ENCODE measurements around the gene VWA8. TPM values are rescaled to one million over a fixed set of nuclear protein-coding genes. Genes with fewer than 3 reads are reported as not detected.

Gene VWA8
- polyA plus RNA-seq, 1 donor (not counting 4 experiments of a cell fraction or from before 2014, with no cell fraction given) = 17.8 TPM

DNA sequence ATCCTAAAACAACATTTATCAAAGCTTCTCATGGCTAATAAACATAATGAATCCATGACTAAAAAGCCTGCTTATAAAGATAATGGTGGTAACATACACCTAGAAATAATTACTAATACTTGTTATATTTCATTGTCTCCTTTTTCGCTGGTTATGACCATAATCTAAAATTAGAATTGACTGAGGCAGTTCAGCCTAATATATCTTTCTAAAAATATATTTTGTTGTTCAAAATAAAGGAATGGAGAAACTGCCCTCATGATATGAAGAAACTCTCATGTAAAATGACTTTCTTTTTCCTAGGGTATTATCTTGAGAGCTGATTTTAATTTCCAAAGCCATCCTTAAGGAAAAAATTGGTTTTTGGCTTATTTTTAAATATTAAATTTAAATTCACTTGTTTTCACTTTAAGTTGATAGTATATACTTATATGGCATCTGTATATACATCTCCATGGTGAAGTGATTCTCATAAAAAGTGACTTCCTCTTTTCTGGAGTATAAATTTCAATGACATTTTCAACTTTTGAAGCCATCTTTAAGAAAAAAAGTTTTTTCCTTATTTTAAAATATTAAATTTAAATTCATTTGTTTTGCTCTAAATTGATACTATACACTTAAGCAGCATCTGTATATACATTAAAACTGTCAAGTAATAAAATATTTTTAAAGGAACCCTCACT lies 204.6 kb downstream of the VWA8 start:
- DNase-seq (ENCODE audit: low read depth, low spot score) (no peak), FAIRE-seq (no peak)
- TF ChIP-seq EZH2 (IDR thresholded peaks at IDR 0.05; ENCODE audit: low read length) = no peak
- TF ChIP-seq, protein P1, sequence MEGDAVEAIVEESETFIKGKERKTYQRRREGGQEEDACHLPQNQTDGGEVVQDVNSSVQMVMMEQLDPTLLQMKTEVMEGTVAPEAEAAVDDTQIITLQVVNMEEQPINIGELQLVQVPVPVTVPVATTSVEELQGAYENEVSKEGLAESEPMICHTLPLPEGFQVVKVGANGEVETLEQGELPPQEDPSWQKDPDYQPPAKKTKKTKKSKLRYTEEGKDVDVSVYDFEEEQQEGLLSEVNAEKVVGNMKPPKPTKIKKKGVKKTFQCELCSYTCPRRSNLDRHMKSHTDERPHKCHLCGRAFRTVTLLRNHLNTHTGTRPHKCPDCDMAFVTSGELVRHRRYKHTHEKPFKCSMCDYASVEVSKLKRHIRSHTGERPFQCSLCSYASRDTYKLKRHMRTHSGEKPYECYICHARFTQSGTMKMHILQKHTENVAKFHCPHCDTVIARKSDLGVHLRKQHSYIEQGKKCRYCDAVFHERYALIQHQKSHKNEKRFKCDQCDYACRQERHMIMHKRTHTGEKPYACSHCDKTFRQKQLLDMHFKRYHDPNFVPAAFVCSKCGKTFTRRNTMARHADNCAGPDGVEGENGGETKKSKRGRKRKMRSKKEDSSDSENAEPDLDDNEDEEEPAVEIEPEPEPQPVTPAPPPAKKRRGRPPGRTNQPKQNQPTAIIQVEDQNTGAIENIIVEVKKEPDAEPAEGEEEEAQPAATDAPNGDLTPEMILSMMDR (optimal IDR thresholded peaks at IDR 0.05 in 1 of 3, IDR thresholded peaks at IDR 0.05 in 1 of 3, conservative IDR thresholded peaks at IDR 0.05 in 1 of 3; ENCODE audit: extremely low read depth in 1 of 3, insufficient read depth in 2 of 3, low read length in 3 of 3) = no peak

DNA sequence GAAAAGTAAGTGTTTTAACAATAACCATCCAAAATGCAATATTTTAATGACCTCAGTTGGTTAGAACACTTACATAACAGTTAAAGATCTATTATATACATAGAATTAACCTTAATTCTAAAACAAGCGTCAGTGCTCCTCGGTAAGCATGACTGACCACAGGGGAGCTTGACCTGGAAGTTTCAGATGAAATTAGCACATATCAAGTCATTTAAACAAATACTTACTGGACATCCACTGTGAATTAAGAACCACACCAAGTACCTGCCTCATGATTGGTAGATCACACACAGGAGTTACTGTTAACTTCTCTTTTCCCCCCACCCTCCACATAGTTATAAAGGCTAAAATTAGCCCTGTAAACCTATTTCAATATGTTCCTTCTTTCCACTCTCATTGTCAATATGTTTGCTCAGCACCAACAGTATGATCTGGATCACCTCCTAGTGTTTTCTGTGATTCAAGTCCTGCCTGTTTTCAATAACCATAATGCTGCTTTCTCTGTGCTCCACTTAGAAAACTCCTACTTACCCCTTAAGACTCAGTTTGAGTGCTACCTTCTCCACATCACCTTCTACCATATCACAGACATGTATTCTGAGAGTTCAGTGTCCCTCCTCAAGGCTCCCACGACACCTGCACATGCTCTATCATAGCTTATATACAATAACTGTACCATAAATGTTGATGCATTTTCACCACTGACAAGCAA lies 209.0 kb downstream of the VWA8 start:
- TF ChIP-seq, protein P1 (optimal IDR thresholded peaks at IDR 0.05 in 1 of 3, IDR thresholded peaks at IDR 0.05 in 1 of 3, conservative IDR thresholded peaks at IDR 0.05 in 1 of 3; ENCODE audit: extremely low read depth in 1 of 3, insufficient read depth in 2 of 3, low read length in 3 of 3) = no peak
- no peak for TF ChIP-seq EZH2 (IDR thresholded peaks at IDR 0.05; ENCODE audit: low read length)
- H3K27me3 ChIP-seq (ENCODE audit: control insufficient read depth, extremely low read depth, insufficient read depth, low read length) = no peaks in the 10 kb centered on the region
- no peak overlapping the region for H3K4me2 ChIP-seq (ENCODE audit: control insufficient read depth, extremely low read depth, insufficient read depth, low read depth, low read length)
- dilution Hi-C loops (cut with MboI; ENCODE audit: extremely low pct_ligation_motif_present, low sequenced_read_pairs) = no loop called here
- H3K9me3 ChIP-seq (ENCODE audit: control insufficient read depth, low read depth, low read length) = no peaks in the 10 kb centered on the region
- H3K79me2 ChIP-seq (ENCODE audit: control insufficient read depth, insufficient read depth, low read length) = no peaks in the 10 kb centered on the region
- FAIRE-seq (no peak), DNase-seq (ENCODE audit: low read depth, low spot score) (no peak)
- H4K20me1 ChIP-seq (ENCODE audit: control insufficient read depth, extremely low read depth, insufficient read depth, low read length) = no peaks in the 10 kb centered on the region
- no peak overlapping the region for H2AFZ ChIP-seq (ENCODE audit: control insufficient read depth, low read length)
- no peaks in the 10 kb centered on the region for H3K4me1 ChIP-seq (ENCODE audit: control insufficient read depth, extremely low read depth, insufficient read depth, low read length)
- no peak overlapping the region for H3K9ac ChIP-seq (ENCODE audit: control insufficient read depth, extremely low read depth, insufficient read depth, low read length)
- no peaks in the 10 kb centered on the region for H3K36me3 ChIP-seq (ENCODE audit: control insufficient read depth in 2 of 2, extremely low read depth in 1 of 2, insufficient read depth in 2 of 2, low read length in 2 of 2)
- no peaks in the 10 kb centered on the region for H3K9me1 ChIP-seq (ENCODE audit: control insufficient read depth, extremely low read depth, insufficient read depth, low read length)
- H3K4me3 ChIP-seq (ENCODE audit: control insufficient read depth in 2 of 3, extremely low read depth in 1 of 3, insufficient read depth in 2 of 3, low read depth in 1 of 3, low read length in 3 of 3) = no peak overlapping the region
- H3K27ac ChIP-seq (ENCODE audit: control insufficient read depth, insufficient read depth, low read length) = no peak overlapping the region

More for the DNA sequence above, 204.6 kb downstream of the VWA8 start:
- Histone ChIP-seq H3K27me3 (ENCODE audit: control insufficient read depth, extremely low read depth, insufficient read depth, low read length) (no peaks in the 10 kb centered on the region), H3K9me3 (ENCODE audit: control insufficient read depth, low read depth, low read length) (no peaks in the 10 kb centered on the region), H4K20me1 (ENCODE audit: control insufficient read depth, extremely low read depth, insufficient read depth, low read length) (no peaks in the 10 kb centered on the region), H3K4me1 (ENCODE audit: control insufficient read depth, extremely low read depth, insufficient read depth, low read length) (no peaks in the 10 kb centered on the region), H3K27ac (ENCODE audit: control insufficient read depth, insufficient read depth, low read length) (no peak overlapping the region), H3K36me3 (ENCODE audit: control insufficient read depth in 2 of 2, extremely low read depth in 1 of 2, insufficient read depth in 2 of 2, low read length in 2 of 2) (no peaks in the 10 kb centered on the region), H3K9ac (ENCODE audit: control insufficient read depth, extremely low read depth, insufficient read depth, low read length) (no peak overlapping the region), H3K4me2 (ENCODE audit: control insufficient read depth, extremely low read depth, insufficient read depth, low read depth, low read length) (no peak overlapping the region), H3K9me1 (ENCODE audit: control insufficient read depth, extremely low read depth, insufficient read depth, low read length) (no peaks in the 10 kb centered on the region), H3K4me3 (ENCODE audit: control insufficient read depth in 2 of 3, extremely low read depth in 1 of 3, insufficient read depth in 2 of 3, low read depth in 1 of 3, low read length in 3 of 3) (no peak overlapping the region), H2AFZ (ENCODE audit: control insufficient read depth, low read length) (no peak overlapping the region), H3K79me2 (ENCODE audit: control insufficient read depth, insufficient read depth, low read length) (no peaks in the 10 kb centered on the region)
- dilution Hi-C loops (cut with MboI; ENCODE audit: extremely low pct_ligation_motif_present, low sequenced_read_pairs) = no loop called here
